B cell (primary cell): ENCODE data around the gene B9D1. TPM values are rescaled to one million over a fixed set of nuclear protein-coding genes. Genes with fewer than 3 reads are reported as not detected.

Experiments
- ATAC-seq: fragments of 200-7000 bp; cut with Tn5 transposase; one replicate; pipeline ENCODE4 v1.10.0; 2021; ENCODE audit warnings: low read depth, mild to moderate bottlenecking, moderate number of reproducible peaks, moderate library complexity
- CTCF ChIA-PET: fragments of 350-600 bp; sonication (Branson Sonifier 250); formaldehyde crosslinking; loops from one replicate; lab custom pipeline; 2021; ENCODE audit warnings: antibody characterized with exemption, inconsistent platforms; lab: Charles Lee
- POLR2A ChIA-PET: fragments of 350-600 bp; sonication (Branson Sonifier 250); formaldehyde crosslinking; loops from one replicate; lab custom pipeline; 2021; ENCODE audit warnings: antibody characterized with exemption; lab: Charles Lee
- DNase-seq: peaks from one replicate; pipeline ENCODE4 v3.0.0; 2013
- H2AFZ ChIP-seq: 2 replicates; pipeline ENCODE4 v1.6.1; 2012; ENCODE audit warnings: mild to moderate bottlenecking, low read depth, low read length; ENCODE audit not compliant: insufficient read depth, poor library complexity, severe bottlenecking
- H3K27ac ChIP-seq, 2 donors: 1 replicate in 1 of 2; 2 replicates in 1 of 2; pipeline ENCODE4 v1.5.1; 2012 to 2013; ENCODE audit warnings: low read length in 2 of 2, mild to moderate bottlenecking in 2 of 2, moderate library complexity in 1 of 2
- H3K27me3 ChIP-seq, 4 experiments: fragments of 200-600 bp in 1 of 4; sonication (generic) in 1 of 4; replicated peaks in 1 of 4; 1 replicate in 2 of 4; 2 replicates in 2 of 4; pipeline versions ENCODE4 v1.6.1 to v1.7.0; 2013 to 2016; ENCODE audit warnings: low read length in 3 of 4, mild to moderate bottlenecking in 2 of 4, mixed read lengths in 1 of 4, moderate library complexity in 1 of 4; ENCODE audit not compliant: insufficient read depth in 4 of 4, control insufficient read depth in 3 of 4; ENCODE audit errors: control extremely low read depth in 1 of 4
- H3K36me3 ChIP-seq, 2 experiments: replicated peaks in 1 of 2; 1 replicate in 1 of 2; 2 replicates in 1 of 2; pipeline versions ENCODE4 v1.6.1 to v1.7.1; 2013; ENCODE audit warnings: low read length in 1 of 2; ENCODE audit not compliant: insufficient read depth in 2 of 2, control insufficient read depth in 1 of 2; ENCODE audit errors: control extremely low read depth in 1 of 2, extremely low read depth in 1 of 2
- H3K4me1 ChIP-seq, 2 donors: fragments of 200-600 bp in 1 of 2; sonication (generic) in 1 of 2; 1 replicate in 1 of 2; 2 replicates in 1 of 2; pipeline versions ENCODE4 v1.5.1 to v1.6.1; 2013 to 2017; ENCODE audit warnings: low read length in 2 of 2; ENCODE audit not compliant: control insufficient read depth in 2 of 2, insufficient read depth in 2 of 2
- H3K4me2 ChIP-seq: replicated peaks from 2 replicates; pipeline ENCODE3; 2012; ENCODE audit warnings: mild to moderate bottlenecking, low read depth, low read length; ENCODE audit not compliant: poor library complexity, severe bottlenecking
- H3K4me3 ChIP-seq, 5 experiments: fragments of 200-600 bp in 1 of 5; sonication (generic) in 1 of 5; 1 replicate in 3 of 5; 2 replicates in 2 of 5; pipeline versions ENCODE4 v1.5.1 to v1.7.0; 2011 to 2016; ENCODE audit warnings: low read length in 4 of 5, mild to moderate bottlenecking in 4 of 5, low read depth in 2 of 5, control low read depth in 1 of 5, moderate library complexity in 1 of 5; ENCODE audit not compliant: insufficient read depth in 1 of 5; ENCODE audit errors: control extremely low read depth in 1 of 5, extremely low read depth in 1 of 5
- H3K79me2 ChIP-seq: fragments of 200-600 bp; sonication (generic); one replicate; pipeline ENCODE4 v1.6.0; 2016; ENCODE audit warnings: low read length; ENCODE audit not compliant: control insufficient read depth, insufficient read depth
- H3K9ac ChIP-seq: fragments of 200-600 bp; sonication (generic); 2 replicates; pipeline ENCODE4 v1.6.1; 2017; ENCODE audit warnings: mild to moderate bottlenecking, low read length, moderate library complexity
- H3K9me3 ChIP-seq, 3 donors: one replicate each; pipeline versions ENCODE4 v1.6.1 to v1.7.1; 2013; ENCODE audit warnings: low read length in 2 of 3; ENCODE audit not compliant: control insufficient read depth in 2 of 3, insufficient read depth in 1 of 3; ENCODE audit errors: control extremely low read depth in 1 of 3
- H4K20me1 ChIP-seq: 2 replicates; pipeline ENCODE4 v1.6.0; 2012; ENCODE audit warnings: mild to moderate bottlenecking, low read length; ENCODE audit not compliant: insufficient read depth, control insufficient read depth, poor library complexity, severe bottlenecking
- H3K27ac Mint-ChIP-seq: one replicate; pipeline ENCODE4 v1.8.0; 2021; ENCODE audit warnings: mixed read lengths
- H3K27me3 Mint-ChIP-seq: one replicate; pipeline ENCODE4 v1.8.0; 2021; ENCODE audit warnings: mixed read lengths
- H3K4me1 Mint-ChIP-seq: one replicate; pipeline ENCODE4 v1.8.0; 2021; ENCODE audit warnings: mixed read lengths
- H3K4me3 Mint-ChIP-seq: one replicate; pipeline ENCODE4 v1.8.0; 2021; ENCODE audit warnings: mixed read lengths
- H3K9me3 Mint-ChIP-seq: one replicate; pipeline ENCODE4 v1.8.0; 2022; ENCODE audit warnings: mixed read lengths; ENCODE audit not compliant: insufficient read depth
- CTCF ChIP-seq: fragments of 200-600 bp; IDR thresholded peaks from one replicate; pipeline ENCODE4 v1.8.0; 2022; ENCODE audit warnings: antibody characterized with exemption, mild to moderate bottlenecking
- EZH2 ChIP-seq: IDR thresholded peaks from 2 replicates; pipeline ENCODE4 v1.6.1; 2012; ENCODE audit warnings: borderline replicate concordance, low read depth, mild to moderate bottlenecking, moderate library complexity, low read length; ENCODE audit not compliant: insufficient read depth, poor library complexity, severe bottlenecking
- WGBS: methylation state at CpG from one replicate; pipeline ENCODE4 v1.1.5; 2013; ENCODE audit warnings: missing lambda C conversion rate; ENCODE audit not compliant: insufficient coverage; 5-methylcytosine and 5-hydroxymethylcytosine counted together
- intact Hi-C: fragments of 100-400 bp; cut with micrococcal nuclease; formaldehyde crosslinking; loops from one replicate; pipeline ENCODE4 v1.10.0; 2022
- polyA plus RNA-seq: library from polyadenylated mRNA; depleted of rRNA; stranded (reverse); fragments of >200 nt; gene quantifications from 2 replicates; pipeline ENCODE4 v1.2.3, GENCODE V29; 2012
- total RNA-seq, 2 donors: library from RNA; stranded (reverse); fragments of 120-200 nt in 1 of 2; gene quantifications; 1 replicate in 1 of 2; 2 replicates in 1 of 2; pipeline versions ENCODE4 v1.2.3 to v1.2.4, GENCODE V29; 2013 to 2022

Gene B9D1
- total and polyA plus RNA-seq, 2 donors (not counting 1 experiment from before 2014, with no cell fraction given), result 2.5 to 6.9 TPM

DNA sequence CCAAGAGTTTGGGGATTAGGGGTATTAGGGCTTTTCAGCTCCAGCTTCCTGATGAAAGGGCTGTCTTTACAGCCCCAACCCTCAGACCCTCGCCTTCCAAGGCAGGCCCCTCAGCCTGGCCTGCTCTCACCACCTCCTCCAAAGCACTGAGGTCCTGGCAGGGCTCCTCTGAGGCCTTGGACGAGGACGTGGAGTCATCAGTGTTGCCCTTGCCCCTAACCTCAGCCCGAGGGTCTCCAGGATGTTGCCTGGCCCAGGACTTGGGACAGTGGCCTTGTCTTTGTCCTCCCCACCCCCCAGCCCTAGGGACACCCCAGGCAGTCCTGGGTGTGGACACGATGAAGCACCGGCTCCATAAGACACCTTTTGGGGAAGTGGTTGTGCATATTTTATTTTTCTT lies 28.2 kb downstream of the B9D1 start:
- Mint-ChIP-seq H3K4me3 (no peak overlapping the region), H3K9me3 (no peaks in the 10 kb centered on the region), H3K27ac (no peak overlapping the region), H3K4me1 (no peaks in the 10 kb centered on the region), H3K27me3 (peaks cover 2% of the 10 kb centered on the region)
- Histone ChIP-seq H3K79me2 (no peaks in the 10 kb centered on the region), H3K4me3 (no peak overlapping the region), H3K9me3 (no peaks in the 10 kb centered on the region), H3K4me1 (peaks cover 0 to 3% of the 10 kb centered on the region in 2 donors), H3K4me2 (no peak overlapping the region), H3K27ac (no peak overlapping the region), H3K36me3 (no peaks in the 10 kb centered on the region), H2AFZ (no peak overlapping the region), H4K20me1 (no peaks in the 10 kb centered on the region), H3K9ac (no peak overlapping the region), H3K27me3 (no peaks in the 10 kb centered on the region)
- intact Hi-C loops, result no loop called here
- POLR2A ChIA-PET, result interaction anchor here (0.7 kb wide), 1 partner anchor 95 kb away, joined by 3 read pairs; no protein-coding TSS in a partner anchor
- no peak for ATAC-seq
- DNase-seq, result no peak
- WGBS, result 75% methylated on average over 3 of the region's 6 CpGs
- TF ChIP-seq EZH2, result no peak
- no peak for TF ChIP-seq CTCF
- CTCF ChIA-PET, result no interaction called here

DNA sequence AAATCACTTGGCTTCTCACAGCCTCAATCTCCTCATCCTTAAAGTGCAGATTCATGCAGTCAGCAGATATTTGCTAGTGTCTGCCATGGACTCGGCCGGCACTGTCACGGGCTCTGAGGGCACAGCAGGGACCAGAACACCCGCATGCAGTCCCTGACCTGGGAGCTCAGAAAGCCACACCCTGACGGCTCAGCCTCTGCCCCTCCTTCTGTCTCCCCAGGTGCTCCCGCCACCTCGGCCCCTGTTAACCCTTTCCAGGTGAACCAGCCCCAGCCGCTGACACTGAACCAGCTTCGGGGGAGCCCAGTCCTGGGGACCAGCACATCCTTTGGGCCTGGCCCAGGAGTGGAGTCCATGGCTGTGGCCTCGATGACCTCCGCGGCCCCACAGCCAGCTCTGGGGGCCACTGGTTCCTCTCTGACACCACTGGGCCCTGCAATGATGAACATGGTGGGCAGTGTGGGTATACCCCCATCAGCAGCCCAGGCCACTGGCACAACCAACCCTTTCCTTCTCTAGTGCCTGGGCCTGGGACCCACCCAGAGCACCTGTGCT lies 28.7 kb downstream of the B9D1 start:
- CTCF ChIA-PET, result no interaction called here
- no peak overlapping the region for H3K27ac Mint-ChIP-seq
- Histone ChIP-seq H3K27me3 (no peaks in the 10 kb centered on the region), H4K20me1 (no peaks in the 10 kb centered on the region), H2AFZ (no peak overlapping the region), H3K36me3 (no peaks in the 10 kb centered on the region), H3K27ac (no peak overlapping the region), H3K9ac (no peak overlapping the region), H3K4me1 (peaks cover 0 to 3% of the 10 kb centered on the region in 2 donors), H3K79me2 (no peaks in the 10 kb centered on the region), H3K4me2 (no peak overlapping the region), H3K4me3 (no peak overlapping the region), H3K9me3 (no peaks in the 10 kb centered on the region)
- DNase-seq, result no peak
- H3K27me3 Mint-ChIP-seq, result no peaks in the 10 kb centered on the region
- H3K4me3 Mint-ChIP-seq, result no peak overlapping the region
- intact Hi-C loops, result no loop called here
- no peak for TF ChIP-seq EZH2
- TF ChIP-seq CTCF, result no peak
- H3K9me3 Mint-ChIP-seq, result no peaks in the 10 kb centered on the region
- no peak for ATAC-seq
- POLR2A ChIA-PET, result no interaction called here
- 96% methylated on average over 10 of the region's 12 CpGs for WGBS
- H3K4me1 Mint-ChIP-seq, result no peaks in the 10 kb centered on the region
